GM20431 (cell line): ENCODE data around the gene CACNA1A.
"Not testable (repeated sequence)": the region's sequence is repeated elsewhere in the genome, so short reads cannot be mapped to it uniquely, and the experiment has no call there.

ENCODE experiments used
- in situ Hi-C: fragments of 300-500 bp; cut with MseI, MboI; formaldehyde crosslinking; loops from one replicate; pipeline ENCODE4 v1.15.0; 2020; ENCODE audit warnings: low sequenced_read_pairs; ENCODE audit not compliant: unreplicated experiment

Gene CACNA1A

DNA sequence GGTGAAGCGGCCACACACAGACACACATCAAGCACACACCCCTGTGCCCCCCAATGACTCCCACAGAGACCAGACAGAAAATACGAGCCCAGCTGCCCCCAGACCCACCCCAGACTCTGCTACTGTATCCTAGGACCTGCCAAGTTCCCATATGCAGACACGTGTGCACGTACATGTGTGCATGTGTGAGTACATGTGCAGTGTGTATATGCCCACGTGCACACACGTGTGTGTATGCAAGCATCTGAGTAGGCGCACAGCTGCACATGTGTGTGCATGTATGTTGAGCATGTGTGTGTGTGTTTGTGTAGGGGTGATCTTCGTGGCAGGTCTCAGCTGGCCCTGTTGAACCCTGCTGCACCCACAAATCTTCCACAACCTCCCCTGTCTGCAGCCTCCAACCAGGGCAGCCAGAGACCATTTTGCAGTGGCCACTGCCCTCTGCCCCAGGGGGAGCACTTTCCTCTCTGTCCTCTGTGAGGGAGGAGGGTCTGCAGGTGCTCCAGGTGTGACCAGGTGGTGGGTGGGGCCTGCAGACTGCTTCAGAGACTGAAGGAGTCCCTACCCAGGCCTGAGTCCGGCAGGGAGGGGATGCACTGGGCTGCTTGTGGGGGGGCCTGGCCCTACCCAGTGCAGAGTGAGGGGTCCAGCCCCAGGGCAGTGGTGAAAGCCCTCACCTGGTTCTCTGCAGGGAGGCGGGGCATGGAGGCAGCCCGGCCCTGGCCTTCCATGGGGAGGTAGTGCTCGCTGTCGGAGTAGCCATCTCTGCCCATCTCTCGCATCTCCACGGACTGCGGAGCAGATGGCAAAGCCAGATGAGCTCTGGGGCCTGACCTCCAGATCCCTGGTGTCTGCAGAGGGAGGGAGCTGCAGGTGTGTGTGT is 294.6 kb downstream of the CACNA1A start:
- in situ Hi-C loops = no loop called here

GRCh38 chr19:13210941-13211340 is 295.3 kb downstream of the CACNA1A start:
- in situ Hi-C loops = no loop called here

DNA sequence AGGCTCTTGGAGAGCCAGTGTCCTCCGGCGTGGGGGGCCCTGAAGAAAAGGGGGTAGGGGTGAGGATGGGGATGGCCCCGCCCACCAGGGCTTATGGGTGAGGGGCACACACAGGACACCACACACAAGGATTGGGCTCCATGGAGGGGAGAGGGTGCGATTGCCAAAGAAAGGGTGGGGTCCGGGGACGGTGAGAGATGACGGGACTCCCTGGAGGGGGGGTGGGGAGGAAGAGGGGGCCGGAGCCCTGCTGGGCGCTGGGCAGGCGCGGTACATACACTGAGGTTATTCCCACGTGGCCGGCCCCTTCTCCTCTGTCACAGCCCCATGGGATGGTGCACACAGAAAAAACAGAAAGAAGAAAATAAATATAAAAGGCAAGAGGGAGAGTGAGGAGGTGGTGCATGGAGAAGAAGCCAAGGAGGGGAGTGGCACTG is 295.9 kb downstream of the CACNA1A start:
- in situ Hi-C loops = no loop called here

DNA sequence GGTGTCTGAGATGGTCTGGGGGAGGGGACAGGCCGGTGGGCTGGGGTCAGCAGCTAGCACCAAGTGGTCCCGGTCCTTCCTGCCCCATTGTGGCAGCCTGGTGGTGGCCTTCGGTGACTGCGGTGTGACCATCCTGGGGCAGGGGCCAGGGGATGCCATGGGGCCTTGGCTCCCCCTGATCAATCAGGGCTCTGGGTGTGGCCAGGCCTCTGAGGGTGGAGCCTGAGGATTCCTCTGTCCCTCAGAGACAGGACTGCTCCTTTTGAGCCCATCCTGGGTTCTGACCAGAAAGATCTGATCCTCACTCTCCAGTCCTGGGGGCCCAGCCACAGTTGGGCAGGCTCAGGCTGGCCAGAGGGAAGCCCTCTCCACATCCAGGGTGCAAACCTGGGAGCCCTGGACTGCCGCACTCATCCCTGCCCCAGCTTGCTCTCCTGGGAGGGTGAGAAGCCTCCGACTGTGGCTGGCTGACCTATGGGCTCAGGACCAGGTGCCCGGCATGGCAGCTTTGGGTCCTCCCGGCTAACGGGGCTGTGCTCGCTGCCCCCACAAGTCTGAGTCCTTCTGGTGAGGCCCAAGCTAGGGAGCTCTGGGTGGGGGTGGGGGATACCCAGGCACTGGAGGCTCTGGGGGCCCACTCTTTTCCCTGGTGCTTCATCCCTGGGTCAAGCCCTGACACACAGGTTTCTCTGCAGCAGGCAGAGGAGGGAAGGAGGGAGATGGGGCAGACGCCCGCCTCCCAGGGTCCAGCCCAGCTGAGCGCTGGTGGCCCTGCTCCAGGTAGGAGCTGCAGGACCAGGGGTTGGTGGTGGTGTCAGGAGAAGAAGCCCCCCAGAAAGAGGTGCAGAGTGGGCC is 296.6 kb downstream of the CACNA1A start:
- in situ Hi-C loops = loop anchor here (10.0 kb wide), 1 partner anchor 45 kb away; no protein-coding TSS in a partner anchor

DNA sequence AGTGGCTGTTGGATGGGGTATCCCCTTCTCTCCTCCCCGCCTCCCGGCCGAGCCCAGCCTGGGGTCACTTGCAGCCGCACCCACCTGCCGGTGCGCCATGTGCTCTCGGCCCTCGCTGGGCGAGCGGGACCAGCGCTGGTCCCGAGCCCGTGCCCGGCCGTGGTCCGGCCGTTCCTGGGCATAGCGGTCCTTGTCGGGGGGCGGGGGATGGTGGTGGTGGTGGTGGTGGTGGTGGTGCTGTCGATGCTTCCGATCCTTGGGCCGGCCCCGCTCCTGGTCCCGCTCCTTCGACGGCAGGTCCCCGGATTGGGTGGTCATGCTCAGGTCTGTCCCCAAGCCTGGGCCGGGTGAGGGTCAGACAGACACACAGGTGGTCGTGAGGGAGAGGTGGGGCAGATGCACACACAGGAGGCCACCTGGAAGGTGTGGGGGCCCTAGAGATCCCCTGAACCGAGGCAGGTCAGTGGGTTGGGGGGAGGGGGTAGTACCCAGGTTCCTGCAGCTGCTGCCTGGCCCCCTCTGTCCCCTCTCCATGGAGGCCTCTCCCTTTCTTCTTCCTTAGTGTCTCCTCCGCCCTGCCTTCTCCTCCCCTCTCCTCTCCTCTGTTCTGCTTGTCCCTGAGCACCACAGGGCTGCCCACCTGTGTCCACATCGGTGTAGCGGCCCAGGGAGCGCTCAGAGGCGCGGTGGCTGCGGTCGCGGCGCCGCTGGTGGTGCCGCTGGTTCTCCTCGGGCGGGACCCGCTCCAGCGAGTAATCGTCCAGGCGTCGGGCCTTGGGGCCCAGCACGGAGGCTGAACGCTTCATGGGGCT is 297.4 kb downstream of the CACNA1A start:
- in situ Hi-C loops = loop anchor here (10.0 kb wide), 1 partner anchor 46 kb away; no protein-coding TSS in a partner anchor

- in situ Hi-C loops = loop anchor here (10.0 kb wide), 1 partner anchor 47 kb away; no protein-coding TSS in a partner anchor
Observed at GRCh38 chr19:13207846-13208671, 298.2 kb downstream of the CACNA1A start.

DNA sequence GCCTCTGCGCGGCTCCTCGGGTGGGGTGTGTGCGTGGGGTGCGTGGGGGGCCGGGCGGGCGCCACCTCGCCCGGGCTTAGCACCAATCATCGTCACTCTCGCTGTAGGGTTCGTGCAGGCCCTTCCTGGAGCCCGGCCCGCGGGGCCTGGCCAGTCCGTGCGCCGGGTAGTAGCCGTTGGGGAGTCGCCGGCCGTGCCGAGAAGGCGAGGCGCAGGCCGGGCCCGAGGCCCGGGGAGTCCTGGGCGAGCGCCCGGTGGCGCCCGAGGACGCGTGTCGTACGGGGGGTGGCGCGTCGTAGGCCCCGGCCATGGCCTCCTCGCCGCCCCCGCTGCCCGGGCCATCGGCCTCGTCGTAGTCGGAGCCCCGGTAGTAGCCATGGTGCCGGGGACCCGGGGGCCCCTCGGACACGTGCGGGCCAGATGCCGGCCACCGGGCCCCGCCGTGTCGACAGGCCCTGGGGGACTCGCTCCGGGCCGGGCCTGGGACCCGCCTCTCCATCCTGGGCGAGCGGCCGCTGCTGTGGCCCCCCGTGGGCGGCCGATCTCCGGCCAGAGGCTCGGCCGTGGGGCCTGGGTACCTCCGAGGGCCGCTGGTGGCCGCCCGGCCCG is 298.9 kb downstream of the CACNA1A start:
- in situ Hi-C loops = loop anchor here (10.0 kb wide), 1 partner anchor 47 kb away; no protein-coding TSS in a partner anchor

DNA sequence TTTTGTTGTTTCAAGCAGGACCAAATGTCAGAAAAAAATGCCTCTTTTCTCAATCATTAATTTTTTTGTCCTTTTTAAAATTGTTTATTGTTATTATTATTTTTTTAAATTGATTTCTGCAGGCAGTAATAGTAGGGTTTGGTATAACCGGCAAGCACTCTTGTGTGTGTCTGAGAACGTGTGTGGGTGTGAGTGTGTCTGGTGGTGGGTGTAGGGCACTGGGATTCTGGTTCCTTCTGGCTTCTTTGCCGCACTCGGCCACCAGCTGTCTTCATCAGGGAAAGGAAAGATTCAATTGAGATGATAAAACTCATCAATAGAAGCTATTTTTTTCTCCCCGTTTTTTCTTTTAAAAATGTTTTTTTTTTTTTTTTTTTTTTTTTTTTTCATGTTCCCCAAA is 299.7 kb downstream of the CACNA1A start:
- in situ Hi-C loops = loop anchor here (10.0 kb wide), 1 partner anchor 48 kb away; no protein-coding TSS in a partner anchor

GRCh38 chr19:13202112-13202511 is 304.2 kb downstream of the CACNA1A start:
- in situ Hi-C loops = loop anchor here (10.0 kb wide), 1 partner anchor 53 kb away; no protein-coding TSS in a partner anchor

- in situ Hi-C loops = no loop called here
Observed at GRCh38 chr19:13198634-13199033, 307.6 kb downstream of the CACNA1A start.

GRCh38 chr19:13195678-13196077 is 310.6 kb downstream of the CACNA1A start:
- in situ Hi-C loops = no loop called here

DNA sequence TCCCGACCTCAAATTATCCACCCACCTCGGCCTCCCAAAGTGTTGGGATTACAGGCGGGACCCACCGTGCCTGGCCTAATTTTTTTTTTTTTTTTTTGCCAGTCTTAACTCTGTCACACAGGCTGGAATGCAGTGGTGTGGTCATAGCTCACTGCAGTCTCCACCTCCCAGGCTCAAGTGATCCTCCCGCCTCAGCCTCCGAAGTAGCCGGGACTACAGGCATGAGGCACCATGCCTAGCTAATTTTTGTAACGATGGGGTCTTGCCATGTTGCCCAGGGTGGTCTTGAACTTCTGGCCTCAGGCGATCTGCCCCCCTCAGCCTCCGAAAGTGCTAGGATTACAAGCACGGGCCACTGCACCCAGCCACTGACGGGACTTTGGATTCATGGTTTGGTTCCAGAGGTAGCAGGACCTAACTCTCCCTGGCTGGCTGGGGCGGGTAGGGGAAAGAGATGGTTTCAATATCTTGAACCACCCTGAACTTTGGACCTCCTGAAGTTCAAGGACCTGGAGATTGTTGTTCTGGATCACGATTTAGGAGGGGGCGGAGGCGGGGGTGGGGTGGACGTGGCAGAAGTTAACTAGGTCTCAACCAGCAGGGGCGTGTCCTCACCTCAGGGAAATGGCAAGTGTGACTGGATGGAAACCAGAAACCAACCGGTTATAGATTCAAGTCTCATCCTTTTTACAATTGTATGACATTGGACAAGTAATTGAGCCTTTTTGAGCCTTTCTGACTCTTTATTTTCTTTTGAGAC is 315.3 kb downstream of the CACNA1A start:
- in situ Hi-C loops = no loop called here

DNA sequence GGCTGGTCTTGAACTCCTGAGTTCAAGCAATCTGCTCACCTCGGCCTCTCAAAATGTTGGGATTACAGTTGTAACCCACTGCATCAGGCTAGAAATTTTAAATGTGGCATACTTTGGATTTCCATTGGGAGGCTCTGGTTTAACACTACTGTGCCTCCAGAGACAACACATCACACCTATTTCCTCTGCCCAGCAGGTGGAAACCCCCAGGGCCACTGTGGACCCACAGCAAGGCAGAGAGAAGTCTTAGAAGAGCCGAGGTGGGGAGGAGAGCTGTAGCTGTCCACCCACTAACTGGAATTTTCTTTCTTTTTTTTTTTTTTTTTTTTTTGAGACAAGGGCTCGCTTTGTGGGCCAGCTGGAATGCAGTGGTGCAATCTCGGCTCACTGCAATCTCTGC is 316.7 kb downstream of the CACNA1A start:
- in situ Hi-C loops = no loop called here

- in situ Hi-C loops = no loop called here
Observed at GRCh38 chr19:13187419-13187818, 318.9 kb downstream of the CACNA1A start.

GRCh38 chr19:13186688-13187087 is 319.6 kb downstream of the CACNA1A start:
- in situ Hi-C loops = not testable (repeated sequence)

DNA sequence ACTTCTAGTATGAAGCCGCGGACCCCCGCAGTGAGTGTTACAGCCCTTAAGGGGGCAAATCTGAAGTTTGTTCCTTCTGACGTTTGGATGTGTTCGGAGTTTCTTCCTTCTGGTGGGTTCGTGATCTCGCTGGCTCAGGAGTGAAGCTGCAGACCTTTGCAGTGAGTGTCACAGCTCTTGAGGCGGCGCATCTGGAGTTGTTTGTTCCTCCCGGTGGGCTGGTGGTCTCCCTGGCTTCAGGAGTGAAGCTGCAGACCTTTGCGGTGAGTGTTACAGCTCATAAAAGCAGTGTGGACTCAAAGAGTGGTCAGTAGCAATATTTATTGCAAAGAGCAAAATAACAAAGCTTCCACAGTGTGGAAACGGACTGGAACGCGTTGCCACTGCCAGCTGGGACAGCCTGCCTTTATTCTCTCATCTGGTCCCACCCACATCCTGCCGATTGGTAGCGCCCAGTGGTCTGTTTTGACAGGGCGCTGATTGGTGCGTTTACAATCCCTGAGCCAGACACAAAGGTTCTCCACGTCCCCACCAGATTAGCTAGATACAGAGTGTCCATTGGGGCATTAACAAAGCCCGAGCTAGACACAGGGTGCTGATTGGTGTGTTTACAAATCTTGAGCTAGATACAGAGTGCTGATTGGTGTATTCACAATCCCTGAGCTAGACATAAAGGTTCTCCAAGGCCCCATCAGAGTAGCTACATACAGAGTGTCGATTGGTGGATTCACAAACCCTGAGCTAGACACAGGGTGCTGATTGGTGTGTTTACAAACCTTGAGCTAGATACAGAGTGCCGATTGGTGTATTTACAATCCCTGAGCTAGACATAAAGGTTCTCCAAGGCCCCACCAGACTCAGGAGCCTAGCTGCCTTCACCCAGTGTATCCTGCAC is 320.3 kb downstream of the CACNA1A start:
- in situ Hi-C loops = not testable (repeated sequence)

- in situ Hi-C loops = not testable (repeated sequence)
Observed at GRCh38 chr19:13184926-13185325, 321.4 kb downstream of the CACNA1A start.
